ENCODE measurements around the gene MME.

Gene MME

DNA sequence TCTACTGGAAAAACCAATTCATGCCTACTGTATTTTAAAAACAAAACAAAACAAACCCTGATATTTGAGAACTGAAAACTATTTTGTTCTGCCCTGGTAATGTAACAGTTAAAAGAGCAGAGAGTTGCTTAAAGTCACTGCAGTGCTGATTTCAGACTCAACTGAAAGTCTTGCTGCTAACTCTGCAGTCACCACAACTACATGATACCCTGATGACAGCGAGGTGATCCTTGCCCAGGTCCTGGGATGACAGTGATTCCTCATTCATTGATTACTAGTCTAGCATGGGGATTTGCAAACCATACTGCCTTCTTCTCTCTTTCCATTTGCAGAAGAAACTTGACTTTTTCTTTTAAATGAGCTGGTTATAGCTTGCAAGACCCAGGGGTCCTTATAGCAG lies 67.5 kb downstream of the MME start:
- no peak for DNase-seq (ENCODE audit: low spot score)

DNA sequence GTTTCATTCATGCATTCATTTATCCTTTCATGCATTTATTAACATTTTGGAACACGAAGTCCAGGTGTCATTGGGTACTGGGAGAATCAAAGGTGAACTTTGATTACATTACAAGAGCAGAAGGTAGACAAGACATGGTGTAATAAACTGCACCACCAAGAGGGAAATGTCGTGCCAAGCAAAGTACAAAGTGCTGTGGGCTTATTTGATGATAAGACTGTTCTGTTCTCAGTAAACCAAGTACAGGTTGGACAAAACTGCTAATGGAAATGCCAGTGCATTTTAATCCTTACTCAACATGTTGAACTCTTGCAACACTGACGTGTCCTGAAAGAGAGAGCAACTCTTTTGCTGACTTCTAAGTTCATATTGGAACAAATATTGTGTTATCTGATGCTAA lies 69.4 kb downstream of the MME start:
- DNase-seq (ENCODE audit: low spot score): no peak

DNA sequence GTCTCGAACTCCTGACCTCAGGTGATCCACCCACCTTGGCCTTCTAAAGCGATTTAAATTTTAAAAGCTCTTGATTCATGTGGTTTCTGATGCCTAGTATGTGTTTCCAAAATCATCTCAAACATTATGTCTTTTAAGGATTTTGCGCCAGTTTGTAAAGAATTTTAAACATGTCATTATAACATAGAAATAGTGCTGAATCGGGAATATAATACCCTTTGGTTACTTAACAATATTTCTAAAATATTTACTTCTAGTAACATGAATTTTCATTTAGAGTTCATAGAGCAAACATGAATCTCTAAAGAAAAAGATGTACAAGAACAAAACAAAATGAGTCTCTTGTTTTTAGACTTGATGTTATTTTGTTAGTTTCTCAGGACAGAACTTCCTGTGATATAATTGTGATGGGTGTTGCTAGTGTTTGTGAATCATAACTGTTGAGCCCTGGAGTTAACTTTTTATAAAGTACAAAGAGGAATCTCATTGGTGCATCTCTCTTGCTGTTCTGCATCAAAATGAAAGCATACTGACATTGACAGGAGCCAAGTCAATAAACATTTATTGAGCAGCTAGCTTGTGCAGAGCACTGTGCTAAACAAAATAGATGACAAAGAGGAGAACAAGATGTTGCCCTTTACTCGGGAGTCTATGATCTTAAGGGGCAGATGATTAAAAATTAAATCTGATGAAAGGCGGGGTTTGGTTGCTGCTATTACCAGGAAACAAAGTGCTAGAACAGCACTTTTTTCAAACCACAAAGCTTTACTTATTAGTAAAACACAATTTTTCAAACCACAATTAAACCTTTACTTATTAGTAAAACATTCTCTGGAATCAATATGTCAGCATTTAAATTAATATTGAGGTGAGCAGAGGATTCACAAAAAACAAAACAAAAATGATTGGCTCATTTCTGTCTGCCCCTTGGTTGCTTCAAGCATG lies 73.4 kb downstream of the MME start:
- DNase-seq (ENCODE audit: low spot score): no peak

DNA sequence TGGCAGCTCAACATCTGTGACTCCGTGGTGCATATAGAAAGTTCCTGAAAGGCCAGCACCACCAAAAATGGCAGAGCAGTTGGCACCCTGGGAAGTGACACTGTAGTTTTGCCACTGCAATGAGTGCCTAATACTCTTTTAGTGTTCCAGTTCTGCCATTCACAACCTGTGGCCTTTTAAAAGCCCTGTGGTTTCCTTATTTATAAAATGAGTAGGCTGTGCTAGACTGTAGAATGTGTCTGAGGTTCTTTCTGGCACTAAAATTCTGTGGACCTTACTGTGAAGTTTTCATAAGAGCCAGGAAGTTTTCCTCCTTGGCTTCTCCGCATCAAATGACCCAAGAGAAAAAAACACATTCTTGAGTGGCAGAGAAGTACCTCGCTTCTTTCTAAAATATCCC lies 74.1 kb downstream of the MME start:
- no peak for DNase-seq (ENCODE audit: low spot score)

DNA sequence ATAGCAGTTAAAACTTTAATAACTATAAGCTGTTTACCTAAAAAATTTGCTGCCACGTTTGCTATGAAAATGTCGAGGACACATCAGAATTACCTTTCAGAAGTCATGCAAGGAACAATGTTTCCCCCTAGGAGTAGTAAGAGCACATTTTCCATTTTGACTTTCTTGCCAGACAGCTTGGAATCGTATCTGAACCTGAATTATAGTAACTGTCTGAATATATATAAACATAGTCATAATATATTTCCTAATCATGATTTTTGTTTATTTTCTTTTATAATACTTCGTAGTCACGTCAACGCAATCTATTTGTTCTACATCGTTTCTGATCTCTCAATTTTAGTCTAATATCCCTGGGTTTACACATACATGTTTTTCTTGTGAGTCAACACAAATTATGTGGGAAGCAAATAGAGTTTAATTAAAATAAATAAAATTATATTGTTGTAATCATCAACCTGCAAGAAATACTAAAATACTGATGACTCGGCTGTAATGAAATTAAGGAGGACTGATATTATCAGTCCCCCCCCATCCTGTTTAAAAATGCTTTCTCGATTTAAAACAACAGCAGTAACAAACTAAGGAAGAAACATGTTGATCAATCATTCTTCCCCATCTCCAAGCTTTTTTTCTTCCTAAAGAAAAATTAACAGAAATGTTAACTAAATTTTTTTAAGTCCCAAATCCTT lies 78.4 kb downstream of the MME start:
- DNase-seq (ENCODE audit: low spot score): no peak

DNA sequence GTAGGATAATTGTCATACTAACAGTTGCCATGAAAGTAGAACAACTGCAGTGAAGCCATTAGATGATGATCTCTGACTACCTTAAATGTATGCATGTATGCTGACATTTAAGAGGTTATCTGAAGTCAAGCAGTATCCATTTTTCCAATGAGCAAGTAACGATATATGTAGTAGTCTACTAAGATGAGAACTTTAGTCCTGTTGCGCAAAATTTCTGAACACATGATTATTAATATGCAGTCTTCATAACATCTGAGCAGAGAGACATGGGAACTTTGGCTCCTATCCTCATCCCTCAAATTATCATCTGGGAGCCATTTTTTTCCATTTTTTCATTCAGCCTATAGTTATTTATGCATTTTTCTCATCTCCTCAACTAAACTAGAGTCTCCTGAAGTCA lies 79.2 kb downstream of the MME start:
- no peak for DNase-seq (ENCODE audit: low spot score)

DNA sequence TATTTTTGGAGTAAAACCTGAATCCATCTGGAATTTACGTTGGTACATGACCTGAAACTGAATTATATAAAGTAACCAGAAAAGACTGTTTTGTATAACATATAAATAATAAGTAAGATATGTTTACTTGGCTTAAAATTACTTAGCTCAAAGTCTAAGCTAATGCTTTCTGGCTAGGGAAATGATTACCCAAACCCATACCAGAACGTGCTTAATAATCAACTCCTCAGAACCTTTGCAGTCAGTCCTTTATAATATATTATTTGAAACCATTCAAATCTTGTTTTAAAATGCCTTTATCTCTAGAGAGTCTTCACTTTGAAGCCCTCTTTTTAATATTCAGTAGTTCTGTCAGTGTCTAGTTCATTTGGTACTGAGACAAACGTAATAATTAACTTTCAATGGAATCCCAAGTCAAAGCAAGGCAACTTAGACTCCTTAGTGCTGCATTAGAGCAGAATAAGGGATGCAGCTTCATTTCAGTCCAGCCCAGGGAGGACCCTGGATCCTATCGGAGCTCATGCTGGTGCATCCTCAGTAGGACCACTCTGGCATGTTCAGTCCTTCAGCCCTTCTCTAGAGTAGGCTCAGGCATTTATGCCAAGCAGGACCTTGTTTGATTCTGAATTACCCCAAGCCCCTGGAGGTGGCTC lies 81.6 kb downstream of the MME start:
- DNase-seq (ENCODE audit: low spot score): no peak

DNA sequence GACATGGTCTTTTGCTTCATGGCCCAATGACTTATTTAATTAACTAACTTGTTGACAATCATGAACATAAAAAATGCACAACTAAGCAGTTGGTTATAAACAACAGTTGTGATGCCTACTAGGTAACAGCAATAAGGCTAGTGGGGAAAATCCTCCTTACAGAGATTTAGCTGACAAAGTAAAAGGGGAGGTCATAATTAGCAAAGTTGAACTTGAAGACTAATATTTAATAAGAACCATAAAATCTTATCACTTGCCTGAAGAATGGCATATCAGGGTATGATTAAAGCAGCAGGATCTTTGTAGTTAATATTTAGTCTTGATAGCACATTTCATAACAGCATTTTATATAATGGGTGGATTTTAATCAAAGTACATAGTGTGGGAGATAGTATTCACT lies 84.2 kb downstream of the MME start:
- no peak for DNase-seq (ENCODE audit: low spot score)

DNA sequence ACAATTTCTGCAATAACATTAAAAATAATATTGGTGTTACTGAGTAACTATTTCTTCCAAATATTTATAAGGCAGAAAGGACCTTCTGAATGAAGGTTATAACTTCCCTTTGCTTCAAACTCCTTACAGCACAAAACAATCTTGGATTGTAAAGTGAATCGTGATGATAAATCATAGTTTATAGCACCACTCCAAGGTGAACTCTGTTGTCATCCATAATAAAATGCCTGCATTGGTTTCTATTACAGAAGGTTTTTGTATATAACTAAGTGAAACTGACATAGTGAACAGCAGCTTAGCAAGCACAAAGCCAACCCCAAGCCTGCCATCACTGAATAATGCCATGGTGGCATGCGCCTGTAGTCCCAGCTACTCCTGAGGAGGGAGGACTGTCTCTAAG lies 86.3 kb downstream of the MME start:
- DNase-seq (ENCODE audit: low spot score): no peak

DNA sequence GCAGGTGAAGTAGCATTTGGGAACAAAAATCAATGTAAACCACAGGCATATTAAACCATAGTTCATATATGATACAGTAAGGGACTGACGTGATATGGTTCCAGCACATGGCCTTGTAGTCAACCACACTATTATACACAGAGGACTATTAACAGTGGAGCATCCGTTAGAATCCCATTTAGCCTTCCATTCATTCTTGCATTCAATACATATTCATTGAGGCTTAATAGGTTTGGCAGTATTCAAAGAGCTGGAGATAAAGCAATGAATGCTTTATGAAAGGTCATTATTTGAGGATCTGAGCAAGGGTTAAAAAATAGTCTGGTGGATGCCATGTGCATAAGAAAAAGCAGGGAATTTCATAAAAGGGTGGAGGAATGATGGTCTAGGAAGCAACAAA lies 89.1 kb downstream of the MME start:
- DNase-seq (ENCODE audit: low spot score): no peak

DNA sequence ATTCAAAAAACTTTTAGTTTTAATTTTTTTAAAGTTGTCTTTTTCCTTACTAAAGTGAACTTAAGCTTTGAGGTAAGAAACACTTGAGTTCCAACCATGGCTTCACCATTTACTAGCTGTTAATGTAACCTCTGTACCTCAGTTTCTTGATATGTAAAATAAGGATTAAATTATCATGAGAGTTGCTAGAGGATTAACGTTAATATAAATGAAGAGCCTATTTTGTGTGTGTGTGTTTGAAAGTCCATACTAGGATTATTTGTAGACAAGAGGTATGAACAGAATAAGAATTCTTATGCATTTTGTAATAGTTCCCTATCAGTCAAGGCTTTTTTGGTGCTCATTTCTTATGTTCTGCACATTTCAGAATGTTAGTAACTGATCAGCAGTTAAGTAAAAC lies 93.7 kb downstream of the MME start:
- DNase-seq (ENCODE audit: low spot score): no peak

DNA sequence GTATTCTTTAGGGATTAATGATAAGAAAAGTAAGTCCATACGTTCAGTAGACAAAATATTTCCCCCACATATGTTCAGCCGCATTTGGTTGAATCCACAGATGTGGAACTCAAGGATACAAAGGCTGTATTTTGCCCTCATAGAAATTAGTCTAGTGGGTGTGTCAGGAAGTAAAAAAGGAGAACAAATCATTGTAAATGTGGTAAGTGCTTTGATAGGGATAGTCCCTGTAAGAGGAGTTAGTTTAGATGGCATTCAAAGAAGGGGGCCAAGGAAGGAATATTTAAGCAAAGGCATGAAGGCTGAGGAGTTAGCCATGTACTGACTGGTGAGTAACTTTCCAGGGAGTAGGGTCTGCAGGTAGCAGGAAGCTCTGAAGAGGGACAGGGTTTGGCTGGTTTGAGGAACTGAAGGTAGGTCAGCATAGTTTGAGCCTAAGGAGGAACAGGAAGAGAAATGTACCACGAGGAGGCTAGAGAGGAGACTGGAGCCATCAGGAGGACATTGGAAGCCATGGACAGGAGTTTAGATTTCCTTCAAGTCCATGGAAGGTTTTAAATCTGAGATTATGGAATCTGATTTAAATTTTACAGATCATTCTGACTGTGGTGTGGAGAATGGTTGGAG lies 98.8 kb downstream of the MME start:
- DNase-seq (ENCODE audit: low spot score): no peak

DNA sequence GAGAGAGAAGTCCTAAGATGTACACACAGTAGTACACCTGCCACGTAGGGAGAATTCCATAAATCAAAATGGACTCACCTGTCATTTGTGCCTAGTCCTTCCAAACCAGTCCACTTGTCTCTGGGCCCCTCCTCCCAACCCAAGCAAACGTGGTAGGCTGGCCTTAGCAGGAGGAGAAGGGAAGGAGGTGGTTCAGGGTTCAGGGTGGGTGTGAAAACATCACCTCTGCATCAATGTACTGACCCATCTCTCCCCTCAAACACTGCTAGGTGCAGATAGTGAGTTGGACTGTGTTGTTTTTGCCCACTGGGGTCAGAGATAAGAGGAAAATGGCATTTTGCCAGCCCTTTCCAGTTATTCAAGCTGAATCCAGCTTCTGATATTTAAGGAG lies 99.3 kb downstream of the MME start:
- no peak for DNase-seq (ENCODE audit: low spot score)

DNA sequence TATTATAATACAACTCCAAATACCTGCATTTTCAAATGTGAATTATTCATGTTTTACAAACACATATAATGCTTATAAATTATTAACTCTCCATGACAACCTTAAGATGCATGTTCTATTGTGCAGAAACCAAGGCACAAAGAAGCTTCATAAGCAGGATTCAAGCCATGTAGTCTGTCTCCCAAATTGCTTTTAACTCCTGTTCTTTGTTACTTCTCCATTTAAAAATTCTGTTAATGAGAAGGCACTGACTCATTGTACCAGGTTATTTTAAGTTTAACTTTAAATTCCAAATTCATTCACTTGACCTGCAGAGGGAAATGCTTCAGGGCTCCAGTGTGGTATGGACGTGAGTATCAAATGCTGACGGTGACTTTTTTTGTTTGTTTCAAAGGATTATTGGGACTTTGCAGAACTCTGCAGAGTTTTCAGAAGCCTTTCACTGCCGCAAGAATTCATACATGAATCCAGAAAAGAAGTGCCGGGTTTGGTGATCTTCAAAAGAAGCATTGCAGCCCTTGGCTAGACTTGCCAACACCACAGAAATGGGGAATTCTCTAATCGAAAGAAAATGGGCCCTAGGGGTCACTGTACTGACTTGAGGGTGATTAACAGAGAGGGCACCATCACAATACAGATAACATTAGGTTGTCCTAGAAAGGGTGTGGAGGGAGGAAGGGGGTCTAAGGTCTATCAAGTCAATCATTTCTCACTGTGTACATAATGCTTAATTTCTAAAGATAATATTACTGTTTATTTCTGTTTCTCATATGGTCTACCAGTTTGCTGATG lies 100.0 kb downstream of the MME start:
- no peak for DNase-seq (ENCODE audit: low spot score)

DNA sequence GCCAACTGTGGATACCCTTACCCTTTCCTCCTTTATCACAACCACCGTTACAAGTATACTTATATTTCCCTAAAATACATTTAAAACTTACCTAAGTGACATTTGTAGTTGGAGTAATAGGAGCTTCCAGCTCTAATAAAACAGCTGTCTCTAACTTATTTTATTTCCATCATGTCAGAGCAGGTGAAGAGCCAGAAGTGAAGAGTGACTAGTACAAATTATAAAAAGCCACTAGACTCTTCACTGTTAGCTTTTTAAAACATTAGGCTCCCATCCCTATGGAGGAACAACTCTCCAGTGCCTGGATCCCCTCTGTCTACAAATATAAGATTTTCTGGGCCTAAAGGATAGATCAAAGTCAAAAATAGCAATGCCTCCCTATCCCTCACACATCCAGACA lies 102.3 kb downstream of the MME start:
- no peak for DNase-seq (ENCODE audit: low spot score)

DNA sequence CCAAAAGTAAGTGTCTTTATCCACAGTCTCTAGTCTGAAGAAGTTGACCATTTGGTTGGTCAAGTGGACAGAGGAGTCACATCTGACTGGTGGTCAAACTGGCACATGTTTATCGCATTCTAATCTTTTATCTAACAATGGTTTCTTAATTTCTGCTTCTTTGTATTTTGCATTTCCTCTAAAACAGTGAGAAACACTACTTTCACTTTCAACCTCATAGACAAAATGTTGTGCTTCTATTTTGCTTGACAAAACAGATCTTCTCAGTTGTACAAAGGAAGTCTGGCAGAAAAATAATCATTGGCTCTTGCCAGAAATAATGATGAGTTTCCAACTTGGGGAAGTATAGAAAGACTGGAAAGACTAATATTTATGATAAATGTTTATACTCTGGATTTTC lies 103.9 kb downstream of the MME start:
- DNase-seq (ENCODE audit: low spot score): no peak

DNA sequence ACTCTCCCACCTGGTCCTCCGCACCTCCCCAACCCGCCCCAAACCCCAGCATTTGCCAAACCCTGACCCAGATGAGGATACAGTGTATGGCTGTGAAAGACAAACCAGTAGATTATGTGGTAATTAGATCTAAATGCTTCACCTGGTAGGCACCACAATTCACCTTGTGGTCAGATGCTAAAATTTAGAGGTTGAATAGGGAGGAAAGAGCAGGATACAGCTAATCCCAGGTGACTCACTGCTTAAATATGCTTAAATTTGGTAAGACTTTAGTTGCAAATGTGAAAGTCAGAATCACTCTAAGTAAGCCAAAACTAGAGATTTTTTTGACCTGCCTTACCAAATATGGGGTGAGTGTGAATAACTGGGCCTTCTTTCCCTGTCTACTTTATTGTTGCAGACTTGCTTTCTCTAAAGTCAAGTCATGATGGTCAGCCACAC lies 105.5 kb downstream of the MME start:
- no peak for DNase-seq (ENCODE audit: low spot score)

DNA sequence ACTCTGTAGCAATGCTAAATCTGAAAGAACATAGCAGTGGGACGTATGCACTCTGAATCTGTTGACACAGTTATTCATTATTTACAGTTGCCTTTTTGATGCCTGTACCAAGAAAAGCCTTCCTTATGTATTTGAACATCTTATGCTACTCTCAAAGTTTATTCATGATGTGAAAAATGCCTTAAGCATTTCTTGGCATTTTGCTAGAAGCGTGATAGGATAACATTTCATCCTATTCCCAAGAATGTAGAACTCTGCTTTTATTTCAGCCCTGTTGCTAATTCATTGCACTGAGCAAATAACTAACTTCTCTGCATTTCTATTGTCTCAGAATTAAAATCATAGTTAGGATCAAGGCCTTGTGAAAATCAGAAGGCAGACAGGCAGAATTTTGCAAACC lies 107.9 kb downstream of the MME start:
- DNase-seq (ENCODE audit: low spot score): no peak

DNA sequence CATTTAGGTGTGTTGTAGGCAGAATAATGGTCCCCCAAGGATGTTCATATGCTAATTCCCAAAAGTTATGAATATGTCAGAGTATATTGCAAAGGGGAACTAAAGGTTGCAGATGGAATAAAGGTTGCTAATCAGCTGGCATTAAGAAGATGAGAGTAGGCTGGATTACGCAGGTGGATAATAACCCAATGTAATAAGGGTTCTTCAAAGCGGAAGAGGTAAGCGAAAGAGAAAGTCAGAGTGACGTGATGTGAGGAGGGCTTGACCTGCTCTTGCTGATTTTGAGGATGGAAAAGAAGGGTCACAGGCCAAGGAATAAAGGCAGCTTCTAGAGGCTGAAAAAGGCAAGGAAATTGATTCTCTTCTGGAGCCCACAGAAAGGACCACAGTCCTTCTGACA lies 109.4 kb downstream of the MME start:
- no peak for DNase-seq (ENCODE audit: low spot score)

DNA sequence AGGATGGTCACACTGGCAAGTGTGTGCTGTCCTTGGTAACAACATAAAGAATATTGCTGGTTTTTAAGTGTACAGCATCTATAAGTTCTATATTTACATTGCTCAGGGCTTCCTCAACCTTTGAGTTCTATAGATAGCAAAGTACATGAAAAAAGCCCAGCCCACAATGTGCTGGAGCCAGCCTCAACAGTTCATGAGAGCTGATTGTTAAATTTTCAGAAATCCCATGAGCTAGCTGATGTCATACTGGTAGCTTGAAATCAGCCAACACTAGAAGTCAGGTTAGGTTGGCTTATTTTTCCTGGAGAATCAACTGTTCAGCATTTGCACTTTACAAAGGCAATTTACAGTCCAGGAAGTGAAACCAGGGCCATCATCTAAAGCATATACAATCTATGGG lies 110.6 kb downstream of the MME start:
- no peak for DNase-seq (ENCODE audit: low spot score)

DNA sequence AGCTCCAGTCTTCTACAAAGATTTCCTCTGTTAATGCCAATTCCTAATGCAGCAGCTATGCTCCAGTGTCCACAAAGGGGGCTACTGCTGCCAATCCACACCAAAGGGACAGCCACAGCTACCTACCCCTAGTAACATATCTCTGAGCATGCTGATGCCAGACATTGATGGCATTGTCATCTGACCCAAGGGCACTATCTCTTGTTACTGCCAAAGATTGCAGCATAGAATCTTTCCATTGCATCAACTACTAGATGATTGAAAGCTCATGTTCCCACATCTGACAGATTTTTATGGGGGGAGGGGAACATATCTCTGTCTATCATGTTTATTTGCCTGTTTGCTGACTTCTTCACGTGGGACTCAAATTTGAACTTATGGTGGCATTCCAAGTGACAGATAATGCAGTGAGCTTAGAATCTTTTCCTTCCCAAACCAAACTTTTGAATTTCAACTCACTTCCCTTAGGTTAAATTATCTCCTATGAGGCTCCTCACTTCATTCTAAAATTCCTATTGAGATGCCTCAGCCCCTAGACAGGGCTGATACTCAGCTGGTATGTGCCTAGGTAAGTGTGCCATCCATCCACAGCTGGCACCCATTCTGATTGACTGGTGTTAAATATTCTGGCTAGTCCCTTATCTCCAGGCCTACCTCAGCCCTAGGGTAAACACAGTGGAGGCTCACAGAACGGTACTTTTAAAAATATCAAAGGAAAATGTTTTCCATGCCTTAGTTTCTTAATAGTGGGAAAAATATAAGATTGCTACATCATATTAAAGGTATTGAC lies 113.0 kb downstream of the MME start:
- DNase-seq (ENCODE audit: low spot score): no peak
